ENCODE measurements around the gene GRHPR. TPM values are rescaled to one million over a fixed set of nuclear protein-coding genes. Genes with fewer than 3 reads are reported as not detected.

GRHPR gene
- polyA plus RNA-seq, 1 of the 3 experiments (the other 2 are of a cell fraction): 206 TPM

DNA sequence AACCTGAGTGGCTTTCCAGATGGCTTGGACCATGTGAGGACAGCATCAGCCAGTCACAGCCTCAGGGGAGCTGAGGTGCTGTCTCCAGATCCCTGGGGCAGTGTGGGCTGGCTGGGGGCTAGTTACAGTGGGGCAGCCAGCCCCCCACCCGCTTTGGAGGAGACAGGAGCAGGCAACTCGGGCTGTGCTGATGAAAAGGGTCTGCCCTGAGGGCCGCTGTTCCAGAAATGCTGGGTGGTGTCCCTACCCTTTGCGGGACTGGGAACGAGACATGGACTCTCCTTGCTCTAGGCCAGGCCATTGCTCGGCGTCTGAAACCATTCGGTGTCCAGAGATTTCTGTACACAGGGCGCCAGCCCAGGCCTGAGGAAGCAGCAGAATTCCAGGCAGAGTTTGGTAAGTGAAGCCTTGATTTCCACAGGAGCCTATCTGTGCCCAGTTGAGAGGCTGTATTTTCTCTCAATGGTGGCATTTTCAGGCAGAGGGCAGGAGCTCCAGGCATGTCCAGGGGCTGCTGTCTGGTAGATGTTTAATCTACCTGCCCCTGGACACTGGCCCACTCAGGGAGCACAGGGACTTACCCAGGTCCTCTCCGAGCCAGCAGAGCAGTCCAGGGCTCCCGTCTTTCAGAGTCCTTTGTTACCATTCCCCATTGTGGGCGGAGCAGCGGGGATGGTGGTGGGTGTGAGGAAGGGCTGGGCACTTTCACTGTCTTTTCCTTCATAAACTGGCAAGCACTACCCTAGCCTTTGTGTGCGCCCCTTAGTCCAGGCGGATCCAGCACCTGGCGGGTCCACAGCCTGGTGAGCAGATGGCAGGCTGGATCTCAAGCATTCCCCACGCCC, 7.2 kb downstream of the GRHPR start:
- no peaks in the 10 kb centered on the region for H3K9me2 ChIP-seq
- peaks cover 0 to 4% of the 10 kb centered on the region in 2 experiments; a peak in 1 of 4 replicates for H3K4me1 ChIP-seq (ENCODE audit: control insufficient read depth in 1 of 2, insufficient read depth in 2 of 2, low read depth in 1 of 2, low read length in 1 of 2)
- H3K4me3 ChIP-seq (ENCODE audit: low read depth in 2 of 2, low read length in 1 of 2): no peak overlapping the region
- peaks cover 9% of the 10 kb centered on the region for H4K20me1 ChIP-seq (ENCODE audit: insufficient read depth)
- no peak overlapping the region for H3K4me2 ChIP-seq
- no peaks in the 10 kb centered on the region for H3K9me3 ChIP-seq
- no peak overlapping the region for H3K9ac ChIP-seq
- H3K79me2 ChIP-seq (ENCODE audit: insufficient read depth): peaks cover 13% of the 10 kb centered on the region; the same call in 1 of the 2 replicates
- no peak overlapping the region; a peak in 1 of 4 replicates for H3K27ac ChIP-seq (ENCODE audit: low read depth in 2 of 2, low read length in 1 of 2)
- no peaks in the 10 kb centered on the region for H3K27me3 ChIP-seq (ENCODE audit: insufficient read depth)
- no peaks in the 10 kb centered on the region for H3F3A ChIP-seq (replicated peaks; ENCODE audit: insufficient read depth)
- ChIA-PET POLR2A (no interaction called here), CTCF (no interaction called here)
- no peak for DNase-seq
- peaks cover 26 to 66% of the 10 kb centered on the region in 2 experiments for H3K36me3 ChIP-seq (replicated peaks in 1 of 2; ENCODE audit: control insufficient read depth in 1 of 2, insufficient read depth in 2 of 2, low read length in 1 of 2)
- TF ChIP-seq MXI1 (IDR thresholded peaks at IDR 0.05; ENCODE audit: low read depth, low read length): no peak
- TF ChIP-seq, protein P1, sequence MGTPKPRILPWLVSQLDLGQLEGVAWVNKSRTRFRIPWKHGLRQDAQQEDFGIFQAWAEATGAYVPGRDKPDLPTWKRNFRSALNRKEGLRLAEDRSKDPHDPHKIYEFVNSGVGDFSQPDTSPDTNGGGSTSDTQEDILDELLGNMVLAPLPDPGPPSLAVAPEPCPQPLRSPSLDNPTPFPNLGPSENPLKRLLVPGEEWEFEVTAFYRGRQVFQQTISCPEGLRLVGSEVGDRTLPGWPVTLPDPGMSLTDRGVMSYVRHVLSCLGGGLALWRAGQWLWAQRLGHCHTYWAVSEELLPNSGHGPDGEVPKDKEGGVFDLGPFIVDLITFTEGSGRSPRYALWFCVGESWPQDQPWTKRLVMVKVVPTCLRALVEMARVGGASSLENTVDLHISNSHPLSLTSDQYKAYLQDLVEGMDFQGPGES (IDR thresholded peaks at IDR 0.05; ENCODE audit: low read depth, low read length): no peak
- TF ChIP-seq FOSL2 (IDR thresholded peaks at IDR 0.05; ENCODE audit: borderline replicate concordance, low read depth): no peak
- no peak for TF ChIP-seq ELF1 (IDR thresholded peaks at IDR 0.05)
- no peak for TF ChIP-seq EZH2phosphoT487 (IDR thresholded peaks at IDR 0.05; ENCODE audit: borderline replicate concordance, low read depth)
- TF ChIP-seq GATA2 (CRISPR knock-in tag; IDR thresholded peaks at IDR 0.05): no peak
- no peak for TF ChIP-seq CHD2 (IDR thresholded peaks at IDR 0.05; ENCODE audit: low read length, partially characterized antibody)
- TF ChIP-seq, protein P2, sequence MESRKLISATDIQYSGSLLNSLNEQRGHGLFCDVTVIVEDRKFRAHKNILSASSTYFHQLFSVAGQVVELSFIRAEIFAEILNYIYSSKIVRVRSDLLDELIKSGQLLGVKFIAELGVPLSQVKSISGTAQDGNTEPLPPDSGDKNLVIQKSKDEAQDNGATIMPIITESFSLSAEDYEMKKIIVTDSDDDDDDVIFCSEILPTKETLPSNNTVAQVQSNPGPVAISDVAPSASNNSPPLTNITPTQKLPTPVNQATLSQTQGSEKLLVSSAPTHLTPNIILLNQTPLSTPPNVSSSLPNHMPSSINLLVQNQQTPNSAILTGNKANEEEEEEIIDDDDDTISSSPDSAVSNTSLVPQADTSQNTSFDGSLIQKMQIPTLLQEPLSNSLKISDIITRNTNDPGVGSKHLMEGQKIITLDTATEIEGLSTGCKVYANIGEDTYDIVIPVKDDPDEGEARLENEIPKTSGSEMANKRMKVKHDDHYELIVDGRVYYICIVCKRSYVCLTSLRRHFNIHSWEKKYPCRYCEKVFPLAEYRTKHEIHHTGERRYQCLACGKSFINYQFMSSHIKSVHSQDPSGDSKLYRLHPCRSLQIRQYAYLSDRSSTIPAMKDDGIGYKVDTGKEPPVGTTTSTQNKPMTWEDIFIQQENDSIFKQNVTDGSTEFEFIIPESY (IDR thresholded peaks at IDR 0.05; ENCODE audit: borderline replicate concordance, low read depth): no peak
- TF ChIP-seq MEF2A (IDR thresholded peaks at IDR 0.05; ENCODE audit: borderline replicate concordance, low read depth): no peak
- no peak for TF ChIP-seq TEAD4 (IDR thresholded peaks at IDR 0.05; ENCODE audit: borderline replicate concordance, insufficient read depth)
- no peak for TF ChIP-seq FOXM1 (IDR thresholded peaks at IDR 0.05; ENCODE audit: low read depth)
- TF ChIP-seq SMC3 (IDR thresholded peaks at IDR 0.05; ENCODE audit: low read depth, low read length): no peak
- TF ChIP-seq TAF1 (IDR thresholded peaks at IDR 0.05; ENCODE audit: borderline replicate concordance, low read depth, low read length): no peak
- TF ChIP-seq YY1 (IDR thresholded peaks at IDR 0.05; ENCODE audit: low read depth): no peak
- no peak for TF ChIP-seq JUND (IDR thresholded peaks at IDR 0.05)
- TF ChIP-seq RAD21 (IDR thresholded peaks at IDR 0.05; ENCODE audit: low read length): no peak
- no peak for TF ChIP-seq SIN3A (IDR thresholded peaks at IDR 0.05; ENCODE audit: borderline replicate concordance, low read depth, low read length)
- TF ChIP-seq, protein P3, sequence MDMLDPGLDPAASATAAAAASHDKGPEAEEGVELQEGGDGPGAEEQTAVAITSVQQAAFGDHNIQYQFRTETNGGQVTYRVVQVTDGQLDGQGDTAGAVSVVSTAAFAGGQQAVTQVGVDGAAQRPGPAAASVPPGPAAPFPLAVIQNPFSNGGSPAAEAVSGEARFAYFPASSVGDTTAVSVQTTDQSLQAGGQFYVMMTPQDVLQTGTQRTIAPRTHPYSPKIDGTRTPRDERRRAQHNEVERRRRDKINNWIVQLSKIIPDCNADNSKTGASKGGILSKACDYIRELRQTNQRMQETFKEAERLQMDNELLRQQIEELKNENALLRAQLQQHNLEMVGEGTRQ (IDR thresholded peaks at IDR 0.05; ENCODE audit: borderline replicate concordance, low read depth, low read length): no peak
- no peak for TF ChIP-seq NRF1 (IDR thresholded peaks at IDR 0.05; ENCODE audit: low read depth, low read length)
- TF ChIP-seq RCOR1 (IDR thresholded peaks at IDR 0.05; ENCODE audit: low read length): no peak
- WGBS (ENCODE audit: low lambda C conversion rate): 93% methylated on average over 13 of the region's 17 CpGs
- no peak overlapping the region for H2AFZ ChIP-seq (ENCODE audit: low read depth)

All from SK-N-SH (cell line).